ENCODE results near the gene PSMC3. TPM values are rescaled to one million over a fixed set of nuclear protein-coding genes. Genes with fewer than 3 reads are reported as not detected.

The PSMC3 gene
- total and polyA plus RNA-seq, 9 of the 15 experiments (the other 6 are each of a cell fraction or from before 2014, with no cell fraction given) = 44.3 to 324 (median 240) TPM

DNA sequence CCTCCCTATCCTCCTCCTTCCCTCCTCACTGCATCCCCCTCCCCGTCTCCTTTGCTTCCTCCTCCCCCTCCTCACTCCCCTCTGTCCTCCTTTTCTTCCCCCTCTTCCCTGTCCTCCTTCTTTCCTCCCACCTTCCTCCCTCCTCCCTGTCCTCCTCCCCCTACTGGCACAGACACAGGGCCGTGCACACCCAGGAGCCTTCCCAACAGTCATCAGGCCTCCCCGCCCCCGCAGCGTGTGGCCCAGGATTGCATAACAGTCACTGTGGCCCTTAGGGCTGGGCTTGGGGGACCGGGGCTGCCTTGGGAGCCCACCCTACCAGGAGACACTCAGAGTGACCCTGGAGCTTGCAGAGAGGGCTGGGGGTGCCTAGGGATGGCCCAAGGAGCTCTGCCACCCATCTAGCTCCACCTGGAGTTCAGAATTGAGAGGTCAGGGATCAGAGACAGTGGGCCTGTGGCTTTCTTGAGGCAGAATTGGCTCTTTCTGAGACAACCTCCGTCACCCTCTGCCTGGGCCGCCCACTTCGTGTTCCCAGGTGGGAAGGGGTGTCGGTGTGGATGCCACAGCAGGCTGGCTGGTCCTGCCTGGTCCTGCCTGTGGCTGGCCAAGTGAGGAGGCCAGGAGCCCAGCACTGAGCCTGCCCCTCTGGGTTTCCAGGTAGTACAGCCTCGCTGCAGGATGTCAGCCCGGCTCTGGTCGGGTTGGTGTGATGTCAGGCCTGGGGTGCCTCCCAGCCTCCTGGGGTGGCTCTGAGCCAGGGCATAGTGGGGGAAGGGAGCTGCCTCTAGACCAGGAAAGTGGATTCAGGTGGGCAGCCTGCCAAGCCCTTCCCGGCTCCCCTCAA lies 49.5 kb downstream of the PSMC3 start (continued):
- TF ChIP-seq, protein P1, sequence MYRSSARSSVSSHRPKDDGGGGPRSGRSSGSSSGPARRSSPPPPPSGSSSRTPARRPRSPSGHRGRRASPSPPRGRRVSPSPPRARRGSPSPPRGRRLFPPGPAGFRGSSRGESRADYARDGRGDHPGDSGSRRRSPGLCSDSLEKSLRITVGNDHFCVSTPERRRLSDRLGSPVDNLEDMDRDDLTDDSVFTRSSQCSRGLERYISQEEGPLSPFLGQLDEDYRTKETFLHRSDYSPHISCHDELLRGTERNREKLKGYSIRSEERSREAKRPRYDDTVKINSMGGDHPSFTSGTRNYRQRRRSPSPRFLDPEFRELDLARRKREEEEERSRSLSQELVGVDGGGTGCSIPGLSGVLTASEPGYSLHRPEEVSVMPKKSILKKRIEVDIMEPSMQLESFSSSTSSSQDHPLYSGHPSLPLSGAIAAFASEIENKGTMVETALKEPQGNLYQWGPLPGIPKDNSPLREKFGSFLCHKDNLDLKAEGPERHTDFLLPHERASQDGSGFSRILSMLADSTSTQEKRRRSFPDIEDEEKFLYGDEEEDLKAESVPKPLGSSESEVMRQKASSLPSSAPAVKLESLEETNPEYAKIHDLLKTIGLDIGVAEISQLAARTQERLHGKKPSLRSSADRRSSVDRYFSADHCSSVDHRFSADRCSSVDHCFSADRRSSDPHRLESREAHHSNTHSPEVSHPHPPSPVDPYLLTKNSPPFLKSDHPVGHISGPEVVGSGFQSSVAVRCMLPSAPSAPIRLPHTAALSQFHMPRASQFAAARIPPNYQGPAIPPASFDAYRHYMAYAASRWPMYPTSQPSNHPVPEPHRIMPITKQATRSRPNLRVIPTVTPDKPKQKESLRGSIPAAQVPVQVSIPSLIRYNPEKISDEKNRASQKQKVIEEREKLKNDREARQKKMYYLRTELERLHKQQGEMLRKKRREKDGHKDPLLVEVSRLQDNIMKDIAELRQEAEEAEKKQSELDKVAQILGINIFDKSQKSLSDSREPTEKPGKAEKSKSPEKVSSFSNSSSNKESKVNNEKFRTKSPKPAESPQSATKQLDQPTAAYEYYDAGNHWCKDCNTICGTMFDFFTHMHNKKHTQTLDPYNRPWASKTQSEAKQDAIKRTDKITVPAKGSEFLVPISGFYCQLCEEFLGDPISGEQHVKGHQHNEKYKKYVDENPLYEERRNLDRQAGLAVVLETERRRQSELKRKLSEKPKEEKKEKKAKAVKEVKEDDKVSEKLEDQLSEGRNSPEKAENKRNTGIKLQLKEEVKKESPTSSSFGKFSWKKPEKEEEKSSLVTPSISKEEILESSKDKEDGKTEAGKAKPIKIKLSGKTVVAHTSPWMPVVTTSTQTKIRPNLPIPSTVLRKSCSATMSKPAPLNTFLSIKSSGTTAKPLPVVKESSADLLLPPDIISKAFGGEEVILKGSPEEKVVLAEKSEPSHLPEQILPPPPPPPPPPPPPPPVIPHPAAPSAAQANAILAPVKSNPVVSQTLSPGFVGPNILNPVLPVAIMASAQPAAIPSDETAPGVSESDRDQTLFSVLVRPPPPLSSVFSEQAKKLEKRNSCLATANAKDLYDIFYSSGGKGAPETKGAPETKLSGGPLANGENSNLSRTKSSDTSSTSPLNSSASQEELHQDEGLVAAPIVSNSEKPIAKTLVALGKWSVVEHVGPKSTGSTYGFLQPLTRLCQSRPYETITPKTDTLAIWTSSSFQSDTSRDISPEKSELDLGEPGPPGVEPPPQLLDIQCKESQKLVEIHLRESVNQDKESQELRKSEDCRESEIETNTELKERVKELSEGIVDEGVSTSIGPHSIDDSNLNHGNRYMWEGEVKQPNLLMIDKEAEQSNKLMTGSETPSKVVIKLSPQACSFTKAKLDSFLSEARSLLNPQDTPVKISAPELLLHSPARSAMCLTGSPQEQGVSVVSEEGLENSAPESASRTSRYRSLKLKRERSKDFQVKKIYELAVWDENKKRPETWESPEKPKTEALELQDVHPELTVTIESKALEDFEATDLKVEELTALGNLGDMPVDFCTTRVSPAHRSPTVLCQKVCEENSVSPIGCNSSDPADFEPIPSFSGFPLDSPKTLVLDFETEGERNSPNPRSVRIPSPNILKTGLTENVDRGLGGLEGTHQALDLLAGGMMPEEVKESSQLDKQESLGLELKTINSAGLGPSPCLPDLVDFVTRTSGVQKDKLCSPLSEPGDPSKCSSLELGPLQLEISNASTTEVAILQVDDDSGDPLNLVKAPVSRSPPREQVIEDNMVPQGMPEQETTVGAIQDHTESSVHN (IDR thresholded peaks at IDR 0.05; ENCODE audit: borderline replicate concordance in 1 of 2, low read depth in 1 of 2) = no peak
- TF ChIP-seq IRF2 (CRISPR knock-in tag; IDR thresholded peaks at IDR 0.05) (no peak), KDM2B (CRISPR knock-in tag; IDR thresholded peaks at IDR 0.05) (no peak), CHCHD3 (CRISPR knock-in tag; IDR thresholded peaks at IDR 0.05) (no peak), ZNF263 (CRISPR knock-in tag; IDR thresholded peaks at IDR 0.05; ENCODE audit: borderline replicate concordance) (peak; percentile 99), RBM25 (IDR thresholded peaks at IDR 0.05; ENCODE audit: low read depth, low read length, severe bottlenecking) (no peak), MAFF (IDR thresholded peaks at IDR 0.05; ENCODE audit: low read length) (no peak)
- TF ChIP-seq, protein P2, sequence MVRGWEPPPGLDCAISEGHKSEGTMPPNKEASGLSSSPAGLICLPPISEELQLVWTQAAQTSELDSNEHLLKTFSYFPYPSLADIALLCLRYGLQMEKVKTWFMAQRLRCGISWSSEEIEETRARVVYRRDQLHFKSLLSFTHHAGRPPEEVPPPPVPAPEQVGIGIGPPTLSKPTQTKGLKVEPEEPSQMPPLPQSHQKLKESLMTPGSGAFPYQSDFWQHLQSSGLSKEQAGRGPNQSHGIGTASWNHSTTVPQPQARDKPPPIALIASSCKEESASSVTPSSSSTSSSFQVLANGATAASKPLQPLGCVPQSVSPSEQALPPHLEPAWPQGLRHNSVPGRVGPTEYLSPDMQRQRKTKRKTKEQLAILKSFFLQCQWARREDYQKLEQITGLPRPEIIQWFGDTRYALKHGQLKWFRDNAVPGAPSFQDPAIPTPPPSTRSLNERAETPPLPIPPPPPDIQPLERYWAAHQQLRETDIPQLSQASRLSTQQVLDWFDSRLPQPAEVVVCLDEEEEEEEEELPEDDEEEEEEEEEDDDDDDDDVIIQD (CRISPR knock-in tag; IDR thresholded peaks at IDR 0.05) = no peak
- TF ChIP-seq, protein P3, sequence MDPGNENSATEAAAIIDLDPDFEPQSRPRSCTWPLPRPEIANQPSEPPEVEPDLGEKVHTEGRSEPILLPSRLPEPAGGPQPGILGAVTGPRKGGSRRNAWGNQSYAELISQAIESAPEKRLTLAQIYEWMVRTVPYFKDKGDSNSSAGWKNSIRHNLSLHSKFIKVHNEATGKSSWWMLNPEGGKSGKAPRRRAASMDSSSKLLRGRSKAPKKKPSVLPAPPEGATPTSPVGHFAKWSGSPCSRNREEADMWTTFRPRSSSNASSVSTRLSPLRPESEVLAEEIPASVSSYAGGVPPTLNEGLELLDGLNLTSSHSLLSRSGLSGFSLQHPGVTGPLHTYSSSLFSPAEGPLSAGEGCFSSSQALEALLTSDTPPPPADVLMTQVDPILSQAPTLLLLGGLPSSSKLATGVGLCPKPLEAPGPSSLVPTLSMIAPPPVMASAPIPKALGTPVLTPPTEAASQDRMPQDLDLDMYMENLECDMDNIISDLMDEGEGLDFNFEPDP (CRISPR knock-in tag; IDR thresholded peaks at IDR 0.05) = no peak
- TF ChIP-seq, protein P4, sequence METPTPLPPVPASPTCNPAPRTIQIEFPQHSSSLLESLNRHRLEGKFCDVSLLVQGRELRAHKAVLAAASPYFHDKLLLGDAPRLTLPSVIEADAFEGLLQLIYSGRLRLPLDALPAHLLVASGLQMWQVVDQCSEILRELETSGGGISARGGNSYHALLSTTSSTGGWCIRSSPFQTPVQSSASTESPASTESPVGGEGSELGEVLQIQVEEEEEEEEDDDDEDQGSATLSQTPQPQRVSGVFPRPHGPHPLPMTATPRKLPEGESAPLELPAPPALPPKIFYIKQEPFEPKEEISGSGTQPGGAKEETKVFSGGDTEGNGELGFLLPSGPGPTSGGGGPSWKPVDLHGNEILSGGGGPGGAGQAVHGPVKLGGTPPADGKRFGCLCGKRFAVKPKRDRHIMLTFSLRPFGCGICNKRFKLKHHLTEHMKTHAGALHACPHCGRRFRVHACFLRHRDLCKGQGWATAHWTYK (CRISPR knock-in tag; IDR thresholded peaks at IDR 0.05) = no peak
- TF ChIP-seq, protein P5, sequence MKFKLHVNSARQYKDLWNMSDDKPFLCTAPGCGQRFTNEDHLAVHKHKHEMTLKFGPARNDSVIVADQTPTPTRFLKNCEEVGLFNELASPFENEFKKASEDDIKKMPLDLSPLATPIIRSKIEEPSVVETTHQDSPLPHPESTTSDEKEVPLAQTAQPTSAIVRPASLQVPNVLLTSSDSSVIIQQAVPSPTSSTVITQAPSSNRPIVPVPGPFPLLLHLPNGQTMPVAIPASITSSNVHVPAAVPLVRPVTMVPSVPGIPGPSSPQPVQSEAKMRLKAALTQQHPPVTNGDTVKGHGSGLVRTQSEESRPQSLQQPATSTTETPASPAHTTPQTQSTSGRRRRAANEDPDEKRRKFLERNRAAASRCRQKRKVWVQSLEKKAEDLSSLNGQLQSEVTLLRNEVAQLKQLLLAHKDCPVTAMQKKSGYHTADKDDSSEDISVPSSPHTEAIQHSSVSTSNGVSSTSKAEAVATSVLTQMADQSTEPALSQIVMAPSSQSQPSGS (CRISPR knock-in tag; IDR thresholded peaks at IDR 0.05) = no peak
